HS-5 (cell line): ENCODE results near the gene SDR42E1.

Experiments
- DNase-seq: peaks from one replicate; pipeline ENCODE4 v3.0.0-alpha.2; 2012; ENCODE audit warnings: low read depth

The SDR42E1 gene

GRCh38 chr16:81939164-81940056 lies 71.9 kb downstream of the SDR42E1 start:
- DNase-seq: no peak
